ENCODE results near the gene ZNF641. TPM values are rescaled to one million over a fixed set of nuclear protein-coding genes. Genes with fewer than 3 reads are reported as not detected.

ZNF641 gene
- total RNA-seq, 1 experiment from 2014 or later: 13.5 TPM

DNA sequence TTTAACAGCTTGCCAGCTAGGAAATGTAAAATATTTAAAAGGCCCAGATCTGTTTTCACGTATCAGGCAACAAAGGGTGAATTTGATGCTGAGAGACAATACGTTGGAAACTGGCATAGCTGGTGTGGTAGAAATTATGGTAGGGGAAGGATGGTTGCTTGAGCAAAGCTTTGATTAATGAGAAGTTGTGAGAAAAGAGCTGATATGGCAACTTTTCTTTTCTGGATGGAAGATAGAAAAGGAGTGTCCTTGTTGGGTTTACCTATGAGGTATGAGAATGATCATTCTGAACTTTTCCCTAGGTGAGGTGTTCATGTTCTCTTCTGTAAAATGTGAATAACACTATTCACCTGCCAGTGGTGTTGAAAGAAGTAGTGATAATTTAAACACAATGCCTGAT lies 34.2 kb downstream of the ZNF641 start:
- Histone ChIP-seq H3K4me3 (ENCODE audit: low read depth in 2 of 2, low read length in 2 of 2) (no peak overlapping the region), H3K27ac (ENCODE audit: low read length) (no peak overlapping the region), H3K4me1 (ENCODE audit: control insufficient read depth, insufficient read depth, low read length) (no peaks in the 10 kb centered on the region), H3K36me3 (ENCODE audit: control insufficient read depth, insufficient read depth, low read length) (no peaks in the 10 kb centered on the region), H3K9me3 (ENCODE audit: control insufficient read depth, insufficient read depth, low read depth, low read length) (no peaks in the 10 kb centered on the region), H3K27me3 (ENCODE audit: control insufficient read depth, insufficient read depth, low read length) (peaks cover 2% of the 10 kb centered on the region; the same call in 1 of the 2 replicates)
- BruUV-seq (replicated peaks): no TSS peak
- DNase-seq (ENCODE audit: low read depth, low spot score) (no peak), ATAC-seq (no peak)
- intact Hi-C loops (cut with micrococcal nuclease; ENCODE audit: unreplicated experiment): no loop called here
- in situ Hi-C loops (cut with HindIII; ENCODE audit: low pct_unique_long_range_greater_than_20kb, low sequenced_read_pairs): no loop called here
- no peak for TF ChIP-seq TCF7L2 (IDR thresholded peaks at IDR 0.05; ENCODE audit: low read depth, low read length)
- TF ChIP-seq, protein P1, sequence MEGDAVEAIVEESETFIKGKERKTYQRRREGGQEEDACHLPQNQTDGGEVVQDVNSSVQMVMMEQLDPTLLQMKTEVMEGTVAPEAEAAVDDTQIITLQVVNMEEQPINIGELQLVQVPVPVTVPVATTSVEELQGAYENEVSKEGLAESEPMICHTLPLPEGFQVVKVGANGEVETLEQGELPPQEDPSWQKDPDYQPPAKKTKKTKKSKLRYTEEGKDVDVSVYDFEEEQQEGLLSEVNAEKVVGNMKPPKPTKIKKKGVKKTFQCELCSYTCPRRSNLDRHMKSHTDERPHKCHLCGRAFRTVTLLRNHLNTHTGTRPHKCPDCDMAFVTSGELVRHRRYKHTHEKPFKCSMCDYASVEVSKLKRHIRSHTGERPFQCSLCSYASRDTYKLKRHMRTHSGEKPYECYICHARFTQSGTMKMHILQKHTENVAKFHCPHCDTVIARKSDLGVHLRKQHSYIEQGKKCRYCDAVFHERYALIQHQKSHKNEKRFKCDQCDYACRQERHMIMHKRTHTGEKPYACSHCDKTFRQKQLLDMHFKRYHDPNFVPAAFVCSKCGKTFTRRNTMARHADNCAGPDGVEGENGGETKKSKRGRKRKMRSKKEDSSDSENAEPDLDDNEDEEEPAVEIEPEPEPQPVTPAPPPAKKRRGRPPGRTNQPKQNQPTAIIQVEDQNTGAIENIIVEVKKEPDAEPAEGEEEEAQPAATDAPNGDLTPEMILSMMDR (IDR thresholded peaks at IDR 0.05): no peak
- TF ChIP-seq, protein P2, sequence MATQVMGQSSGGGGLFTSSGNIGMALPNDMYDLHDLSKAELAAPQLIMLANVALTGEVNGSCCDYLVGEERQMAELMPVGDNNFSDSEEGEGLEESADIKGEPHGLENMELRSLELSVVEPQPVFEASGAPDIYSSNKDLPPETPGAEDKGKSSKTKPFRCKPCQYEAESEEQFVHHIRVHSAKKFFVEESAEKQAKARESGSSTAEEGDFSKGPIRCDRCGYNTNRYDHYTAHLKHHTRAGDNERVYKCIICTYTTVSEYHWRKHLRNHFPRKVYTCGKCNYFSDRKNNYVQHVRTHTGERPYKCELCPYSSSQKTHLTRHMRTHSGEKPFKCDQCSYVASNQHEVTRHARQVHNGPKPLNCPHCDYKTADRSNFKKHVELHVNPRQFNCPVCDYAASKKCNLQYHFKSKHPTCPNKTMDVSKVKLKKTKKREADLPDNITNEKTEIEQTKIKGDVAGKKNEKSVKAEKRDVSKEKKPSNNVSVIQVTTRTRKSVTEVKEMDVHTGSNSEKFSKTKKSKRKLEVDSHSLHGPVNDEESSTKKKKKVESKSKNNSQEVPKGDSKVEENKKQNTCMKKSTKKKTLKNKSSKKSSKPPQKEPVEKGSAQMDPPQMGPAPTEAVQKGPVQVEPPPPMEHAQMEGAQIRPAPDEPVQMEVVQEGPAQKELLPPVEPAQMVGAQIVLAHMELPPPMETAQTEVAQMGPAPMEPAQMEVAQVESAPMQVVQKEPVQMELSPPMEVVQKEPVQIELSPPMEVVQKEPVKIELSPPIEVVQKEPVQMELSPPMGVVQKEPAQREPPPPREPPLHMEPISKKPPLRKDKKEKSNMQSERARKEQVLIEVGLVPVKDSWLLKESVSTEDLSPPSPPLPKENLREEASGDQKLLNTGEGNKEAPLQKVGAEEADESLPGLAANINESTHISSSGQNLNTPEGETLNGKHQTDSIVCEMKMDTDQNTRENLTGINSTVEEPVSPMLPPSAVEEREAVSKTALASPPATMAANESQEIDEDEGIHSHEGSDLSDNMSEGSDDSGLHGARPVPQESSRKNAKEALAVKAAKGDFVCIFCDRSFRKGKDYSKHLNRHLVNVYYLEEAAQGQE (IDR thresholded peaks at IDR 0.05; ENCODE audit: insufficient read depth in 1 of 2, low read depth in 2 of 2, low read length in 1 of 2): no peak
- TF ChIP-seq SIN3A (IDR thresholded peaks at IDR 0.05; ENCODE audit: borderline replicate concordance, insufficient read depth, low read depth, low read length): no peak
- no peak for TF ChIP-seq POLR2AphosphoS5 (IDR thresholded peaks at IDR 0.05; ENCODE audit: low read depth, low read length)
- ChIA-PET POLR2A (no interaction called here), CTCF (no interaction called here)

DNA sequence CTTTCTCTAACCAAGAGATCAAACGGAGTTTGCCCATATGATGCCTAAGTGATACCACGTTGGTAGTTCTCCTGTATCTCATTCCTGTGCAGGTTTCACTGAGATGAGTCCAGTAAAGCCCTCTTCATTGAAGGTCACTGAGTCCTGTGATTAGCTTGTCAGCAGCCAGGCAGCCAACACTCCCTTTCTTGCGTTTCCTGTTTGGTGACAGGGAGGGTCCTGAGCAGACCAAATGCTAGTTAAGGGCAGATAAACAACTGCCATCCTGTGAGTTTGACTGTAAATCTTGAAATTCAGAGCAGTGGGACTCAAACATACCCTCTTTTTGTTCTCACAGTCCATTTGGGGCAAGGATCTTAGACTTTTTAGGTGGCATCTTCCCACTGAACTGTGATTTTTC lies 39.4 kb downstream of the ZNF641 start:
- no TSS peak for BruUV-seq (replicated peaks)
- intact Hi-C loops (cut with micrococcal nuclease; ENCODE audit: unreplicated experiment): no loop called here
- Histone ChIP-seq H3K27ac (ENCODE audit: low read length) (no peak overlapping the region), H3K9me3 (ENCODE audit: control insufficient read depth, insufficient read depth, low read depth, low read length) (no peaks in the 10 kb centered on the region), H3K4me3 (ENCODE audit: low read depth in 2 of 2, low read length in 2 of 2) (no peak overlapping the region), H3K36me3 (ENCODE audit: control insufficient read depth, insufficient read depth, low read length) (no peaks in the 10 kb centered on the region), H3K4me1 (ENCODE audit: control insufficient read depth, insufficient read depth, low read length) (no peaks in the 10 kb centered on the region), H3K27me3 (ENCODE audit: control insufficient read depth, insufficient read depth, low read length) (peaks cover 6% of the 10 kb centered on the region; the same call in 1 of the 2 replicates)
- ATAC-seq (no peak), DNase-seq (ENCODE audit: low read depth, low spot score) (no peak)
- in situ Hi-C loops (cut with HindIII; ENCODE audit: low pct_unique_long_range_greater_than_20kb, low sequenced_read_pairs): no loop called here
- ChIA-PET POLR2A (no interaction called here), CTCF (no interaction called here)
- TF ChIP-seq SIN3A (IDR thresholded peaks at IDR 0.05; ENCODE audit: borderline replicate concordance, insufficient read depth, low read depth, low read length): no peak
- TF ChIP-seq POLR2AphosphoS5 (IDR thresholded peaks at IDR 0.05; ENCODE audit: low read depth, low read length): no peak
- no peak for TF ChIP-seq TCF7L2 (IDR thresholded peaks at IDR 0.05; ENCODE audit: low read depth, low read length)
- TF ChIP-seq, protein P1 (IDR thresholded peaks at IDR 0.05): no peak
- TF ChIP-seq, protein P2 (IDR thresholded peaks at IDR 0.05; ENCODE audit: insufficient read depth in 1 of 2, low read depth in 2 of 2, low read length in 1 of 2): no peak

All from Panc1 (cell line).